H1 (cell line): ENCODE results near the gene PTPRT. TPM values are rescaled to one million over a fixed set of nuclear protein-coding genes. Genes with fewer than 3 reads are reported as not detected.

Experiments
- CTCF ChIA-PET: fragments of 300-600 bp; sonication (Branson Sonifier 250); formaldehyde crosslinking; loops from one replicate; lab custom pipeline; 2021; ENCODE audit not compliant: partially characterized antibody; lab: Charles Lee
- POLR2A ChIA-PET: fragments of 300-600 bp; sonication (Branson Sonifier 250); formaldehyde crosslinking; loops from one replicate; lab custom pipeline; 2021; ENCODE audit warnings: inconsistent platforms; ENCODE audit not compliant: partially characterized antibody; lab: Charles Lee
- DNase-seq, 2 experiments: peaks; one replicate each; pipeline versions ENCODE4 v3.0.0 to v3.0.0-alpha.2; 2010 to 2022; ENCODE audit warnings: low spot score in 2 of 2, low read depth in 1 of 2, mixed read lengths in 1 of 2
- FAIRE-seq: peaks from 2 replicates; lab custom pipeline; 2011; peaks lifted over from hg19 to GRCh38; lab: Jason Lieb, UNC
- H2AFZ ChIP-seq: 2 replicates; pipeline ENCODE4 v1.8.1; 2012; ENCODE audit warnings: low read length, inconsistent platforms
- H2AK5ac ChIP-seq: 2 replicates; pipeline ENCODE4 v1.6.1; 2013; ENCODE audit warnings: low read depth, low read length
- H2BK120ac ChIP-seq: replicated peaks from 2 replicates; pipeline ENCODE3; 2013; ENCODE audit warnings: low read depth, low read length, inconsistent platforms
- H2BK12ac ChIP-seq: 2 replicates; pipeline ENCODE4 v1.6.1; 2013; ENCODE audit warnings: low read depth, low read length
- H2BK15ac ChIP-seq: 2 replicates; pipeline ENCODE4 v1.6.1; 2013; ENCODE audit warnings: low read length
- H2BK20ac ChIP-seq: 2 replicates; pipeline ENCODE4 v1.6.1; 2013; ENCODE audit warnings: low read length
- H2BK5ac ChIP-seq: 2 replicates; pipeline ENCODE4 v1.6.1; 2013; ENCODE audit warnings: low read depth, low read length
- H3K14ac ChIP-seq: 2 replicates; pipeline ENCODE4 v1.6.1; 2013; ENCODE audit warnings: inconsistent platforms; ENCODE audit not compliant: insufficient read length
- H3K18ac ChIP-seq: 2 replicates; pipeline ENCODE4 v1.6.1; 2013; ENCODE audit warnings: low read length; ENCODE audit errors: extremely low read depth
- H3K23ac ChIP-seq: 2 replicates; pipeline ENCODE4 v1.6.1; 2013; ENCODE audit warnings: inconsistent platforms; ENCODE audit not compliant: insufficient read length
- H3K23me2 ChIP-seq: 2 replicates; pipeline ENCODE4 v1.6.1; 2013; ENCODE audit warnings: low read depth, low read length
- H3K27ac ChIP-seq: 2 replicates; pipeline ENCODE4 v1.6.1; 2011; ENCODE audit warnings: low read depth, low read length, inconsistent platforms
- H3K27me3 ChIP-seq, 4 experiments: replicated peaks in 1 of 4; 1 replicate in 1 of 4; 2 replicates in 3 of 4; pipeline versions ENCODE4 v1.6.1 to v1.8.1; 2011 to 2013; ENCODE audit warnings: low read length in 3 of 4, mild to moderate bottlenecking in 3 of 4, inconsistent platforms in 2 of 4, mixed read lengths in 2 of 4, moderate library complexity in 1 of 4; ENCODE audit not compliant: control insufficient read depth in 3 of 4, insufficient read depth in 3 of 4; ENCODE audit errors: extremely low read depth in 1 of 4
- H3K36me3 ChIP-seq, 4 experiments: 2 replicates each; pipeline versions ENCODE4 v1.6.1 to v1.8.1; 2011 to 2013; ENCODE audit warnings: mild to moderate bottlenecking in 4 of 4, low read length in 3 of 4, moderate library complexity in 2 of 4, control low read depth in 1 of 4, inconsistent platforms in 1 of 4; ENCODE audit not compliant: insufficient read depth in 4 of 4, control insufficient read depth in 2 of 4
- H3K4ac ChIP-seq: replicated peaks from 2 replicates; pipeline ENCODE3; 2013; ENCODE audit warnings: low read length, low read depth, mixed read lengths, inconsistent platforms; ENCODE audit not compliant: insufficient read length
- H3K4me1 ChIP-seq, 4 experiments: replicated peaks in 1 of 4; 1 replicate in 1 of 4; 2 replicates in 3 of 4; pipeline versions ENCODE4 v1.6.1 to v1.8.1; 2011 to 2013; ENCODE audit warnings: low read length in 3 of 4, inconsistent platforms in 2 of 4, mixed read lengths in 1 of 4; ENCODE audit not compliant: insufficient read depth in 4 of 4, control insufficient read depth in 3 of 4
- H3K4me2 ChIP-seq, 2 experiments: 2 replicates each; pipeline versions ENCODE4 v1.6.1 to v1.8.1; 2011 to 2013; ENCODE audit warnings: low read depth in 2 of 2, low read length in 2 of 2, control low read depth in 1 of 2, inconsistent platforms in 1 of 2, mild to moderate bottlenecking in 1 of 2; ENCODE audit not compliant: insufficient read depth in 1 of 2
- H3K4me3 ChIP-seq, 4 experiments: fragments of 200-600, 300-600 bp in 1 of 4; sonication (generic), shearing (Covaris generic), sonication (Bioruptor Twin) in 1 of 4; 2 replicates each; pipeline versions ENCODE4 v1.5.1 to v1.8.1; 2011 to 2016; ENCODE audit warnings: low read length in 4 of 4, low read depth in 3 of 4, control low read depth in 2 of 4, inconsistent platforms in 2 of 4, mild to moderate bottlenecking in 2 of 4, mixed read lengths in 1 of 4, moderate library complexity in 1 of 4; ENCODE audit not compliant: insufficient read depth in 2 of 4; ENCODE audit errors: extremely low read depth in 1 of 4
- H3K56ac ChIP-seq: replicated peaks from 2 replicates; pipeline ENCODE3; 2013; ENCODE audit warnings: low read depth, mild to moderate bottlenecking, mixed read lengths, low read length, inconsistent platforms; ENCODE audit not compliant: insufficient read length
- H3K79me1 ChIP-seq: 2 replicates; pipeline ENCODE4 v1.6.1; 2013; ENCODE audit warnings: low read depth, low read length, control low read depth
- H3K79me2 ChIP-seq, 2 experiments: 2 replicates each; pipeline versions ENCODE4 v1.6.1 to v1.8.1; 2012 to 2013; ENCODE audit warnings: low read length in 2 of 2, mild to moderate bottlenecking in 2 of 2, inconsistent platforms in 1 of 2; ENCODE audit not compliant: insufficient read depth in 2 of 2, control insufficient read depth in 1 of 2
- H3K9ac ChIP-seq, 4 experiments: replicated peaks in 1 of 4; 1 replicate in 1 of 4; 2 replicates in 3 of 4; pipeline versions ENCODE4 v1.6.1 to v1.8.1; 2011 to 2013; ENCODE audit warnings: low read depth in 3 of 4, low read length in 3 of 4, control low read depth in 2 of 4, mild to moderate bottlenecking in 2 of 4, moderate library complexity in 2 of 4, inconsistent platforms in 1 of 4; ENCODE audit errors: extremely low read depth in 1 of 4
- H3K9me3 ChIP-seq, 2 experiments: 2 replicates each; pipeline versions ENCODE4 v1.6.1 to v1.8.1; 2012 to 2013; ENCODE audit warnings: mild to moderate bottlenecking in 2 of 2, moderate library complexity in 2 of 2, control low read depth in 1 of 2, inconsistent platforms in 1 of 2, low read depth in 1 of 2, low read length in 1 of 2, mixed read lengths in 1 of 2; ENCODE audit not compliant: insufficient read depth in 2 of 2
- H4K20me1 ChIP-seq, 2 experiments: replicated peaks in 1 of 2; 2 replicates each; pipeline versions ENCODE3 to v1.8.1; 2011 to 2013; ENCODE audit warnings: inconsistent platforms in 2 of 2, low read length in 2 of 2, mild to moderate bottlenecking in 1 of 2; ENCODE audit not compliant: insufficient read depth in 2 of 2, control insufficient read depth in 1 of 2
- H4K5ac ChIP-seq: 2 replicates; pipeline ENCODE4 v1.6.1; 2013; ENCODE audit warnings: low read length, low read depth, mixed read lengths, inconsistent platforms; ENCODE audit not compliant: insufficient read length
- H4K8ac ChIP-seq: 2 replicates; pipeline ENCODE4 v1.8.0; 2013; ENCODE audit warnings: mild to moderate bottlenecking, moderate library complexity, low read length, inconsistent platforms; ENCODE audit not compliant: insufficient read depth; ENCODE audit errors: extremely low read depth
- H4K91ac ChIP-seq: replicated peaks from 2 replicates; pipeline ENCODE3; 2013; ENCODE audit warnings: low read length, mixed read lengths, inconsistent platforms; ENCODE audit not compliant: insufficient read length
- ASH2L ChIP-seq: fragments of 200-600, 300-600 bp; sonication (generic); IDR thresholded peaks from one replicate; pipeline ENCODE4 v1.7.1; 2017; ENCODE audit warnings: low read length
- CHD2 ChIP-seq: IDR thresholded peaks from 2 replicates; pipeline ENCODE4 v1.6.1; 2012; ENCODE audit warnings: low read length, improper control_type of control experiment
- EGR1 ChIP-seq: IDR thresholded peaks from 2 replicates; pipeline ENCODE4 v1.6.1; 2011; ENCODE audit warnings: low read depth, low read length, borderline replicate concordance
- GABPA ChIP-seq: IDR thresholded peaks from 2 replicates; pipeline ENCODE4 v1.6.1; 2011; ENCODE audit warnings: mild to moderate bottlenecking, low read length, moderate library complexity, borderline replicate concordance; ENCODE audit not compliant: insufficient read depth
- HDAC2 ChIP-seq, 2 experiments: fragments of 300-600 bp in 1 of 2; sonication (generic) in 1 of 2; IDR thresholded peaks; 2 replicates each; pipeline ENCODE4 v1.6.1; 2011 to 2012; ENCODE audit warnings: low read depth in 2 of 2, low read length in 2 of 2, mild to moderate bottlenecking in 2 of 2, moderate library complexity in 2 of 2, borderline replicate concordance in 1 of 2, inconsistent platforms in 1 of 2
- NRF1 ChIP-seq: IDR thresholded peaks from 2 replicates; pipeline ENCODE4 v1.6.1; 2011; ENCODE audit warnings: mild to moderate bottlenecking, low read depth, low read length, improper control_type of control experiment
- PHF8 ChIP-seq: fragments of 200-600 bp; sonication (generic); conservative IDR thresholded peaks from 2 replicates; pipeline ENCODE4 v1.7.1; 2012; ENCODE audit warnings: low read depth, mild to moderate bottlenecking, inconsistent platforms, low read length, moderate library complexity
- SAP30 ChIP-seq: fragments of 300-600 bp; sonication (generic); IDR thresholded peaks from 2 replicates; pipeline ENCODE4 v1.7.1; 2012; ENCODE audit warnings: low read length, moderate library complexity, mild to moderate bottlenecking, inconsistent platforms; ENCODE audit not compliant: insufficient read depth, insufficient replicate concordance
- SP1 ChIP-seq: IDR thresholded peaks from 2 replicates; pipeline ENCODE4 v1.6.1; 2011; ENCODE audit warnings: low read depth, low read length
- SP4 ChIP-seq: IDR thresholded peaks from 2 replicates; pipeline ENCODE4 v1.6.1; 2012; ENCODE audit warnings: low read length, inconsistent platforms
- TAF1 ChIP-seq: IDR thresholded peaks from 2 replicates; pipeline ENCODE4 v1.6.1; 2011; ENCODE audit warnings: mild to moderate bottlenecking, low read depth, low read length
- TBP ChIP-seq: IDR thresholded peaks from 2 replicates; pipeline ENCODE4 v1.6.1; 2011; ENCODE audit warnings: low read depth, low read length, improper control_type of control experiment
- WGBS, 2 experiments: shearing (Covaris generic) in 1 of 2; methylation state at CpG; one replicate each; pipeline versions ENCODE4 v1.1.6 to v1.1.7; 2013 to 2015; ENCODE audit warnings: low lambda C conversion rate in 2 of 2, mixed read lengths in 2 of 2, inconsistent platforms in 1 of 2, low coverage in 1 of 2, missing lambda C conversion rate in 1 of 2; ENCODE audit not compliant: insufficient replicate concordance in 2 of 2, insufficient coverage in 1 of 2, insufficient read length in 1 of 2; ENCODE audit errors: extremely low coverage in 1 of 2, missing lambda C conversion rate in 1 of 2; 5-methylcytosine and 5-hydroxymethylcytosine counted together
- polyA plus RNA-seq, 7 experiments: library from polyadenylated mRNA; depleted of rRNA in 3 of 7; stranded (reverse) in 5 of 7; unstranded in 2 of 7; fragments of >200 nt in 5 of 7; fragments of 200-250 nt in 2 of 7; gene quantifications; 1 replicate in 5 of 7; 2 replicates in 1 of 7; 4 replicates in 1 of 7; pipeline versions ENCODE4 v1.2.1 to v1.2.3, GENCODE V29; 2011 to 2013; ENCODE audit warnings: missing spikeins in 2 of 7, mixed read lengths in 2 of 7
- total RNA-seq: library from RNA; stranded (reverse); fragmentation: NEBNext Ultra II Directional; extraction: Animal tissue kit (Norgen Biotek cat#: 25700); gene quantifications from 2 replicates; pipeline ENCODE4 v1.2.1, GENCODE V29; 2021

Gene PTPRT
- total and polyA plus RNA-seq, 2 of the 8 experiments (the other 6 are each of a cell fraction or from before 2014, with no cell fraction given), result 0.33 to 1.8 TPM

DNA sequence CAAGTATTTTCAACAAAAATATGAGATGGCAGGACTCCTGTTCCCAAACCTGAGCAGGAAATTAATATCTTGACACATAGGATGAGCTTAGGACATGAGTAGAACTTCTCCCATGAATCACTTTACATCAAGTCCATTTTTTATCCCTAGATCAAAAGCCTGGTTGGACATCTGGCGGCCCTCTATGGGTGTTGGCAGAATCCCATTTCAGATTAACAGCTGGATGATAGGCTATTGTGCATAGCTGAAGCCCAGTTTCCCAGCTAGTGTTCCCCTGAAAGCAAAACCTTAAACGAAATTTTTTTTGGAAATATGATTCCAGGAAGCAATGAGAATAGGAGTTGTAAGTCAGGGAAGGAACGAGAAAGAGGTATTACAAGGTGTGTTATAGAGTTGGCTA, 1122.1 kb downstream of the PTPRT start:
- Histone ChIP-seq H4K91ac (no peak overlapping the region), H2BK5ac (no peak overlapping the region), H3K36me3 (no peaks in the 10 kb centered on the region), H3K23ac (no peak overlapping the region), H3K9me3 (no peaks in the 10 kb centered on the region), H3K18ac (no peak overlapping the region), H3K4me1 (no peaks in the 10 kb centered on the region), H2AFZ (no peak overlapping the region), H3K27ac (no peak overlapping the region), H3K23me2 (no peaks in the 10 kb centered on the region), H2BK15ac (no peak overlapping the region), H4K5ac (no peak overlapping the region), H3K4me2 (no peak overlapping the region), H3K79me2 (no peaks in the 10 kb centered on the region), H2AK5ac (no peak overlapping the region), H2BK120ac (no peak overlapping the region), H3K14ac (no peak overlapping the region), H3K79me1 (no peaks in the 10 kb centered on the region), H3K4ac (no peak overlapping the region), H3K27me3 (no peaks in the 10 kb centered on the region), H2BK20ac (no peak overlapping the region), H3K4me3 (no peak overlapping the region), H3K9ac (no peak overlapping the region), H4K8ac (no peak overlapping the region), H2BK12ac (no peak overlapping the region), H3K56ac (no peak overlapping the region), H4K20me1 (no peaks in the 10 kb centered on the region)
- POLR2A ChIA-PET, result no interaction called here
- TF ChIP-seq TBP (no peak), HDAC2 (IDR thresholded peaks at IDR 0.05; ENCODE audit: borderline replicate concordance in 1 of 2, low read depth in 2 of 2, low read length in 2 of 2) (no peak), NRF1 (no peak), ASH2L (no peak), EGR1 (no peak), SAP30 (no peak), SP1 (no peak), CHD2 (no peak), PHF8 (no peak), SP4 (no peak), GABPA (no peak), TAF1 (no peak)
- DNase-seq, result no peak
- WGBS, 2 experiments, result 96% methylated on average over 3 of the region's 3 CpGs; no CpG with 5 or more reads in 1 of the 2 experiments
- CTCF ChIA-PET, result interaction anchor here (0.9 to 1.3 kb wide), 3 partner anchors 9 to 111 kb away, joined by 3 to 4 read pairs (median 3); no protein-coding TSS in a partner anchor
- no peak for FAIRE-seq
